Measurements from ENCODE around the gene UGDH.
"Not testable (repeated sequence)": the region's sequence is repeated elsewhere in the genome, so short reads cannot be mapped to it uniquely, and the experiment has no call there.

Gene UGDH

GRCh38 chr4:39490322-39490721, 36.9 kb downstream of the UGDH start:
- no peak for DNase-seq

DNA sequence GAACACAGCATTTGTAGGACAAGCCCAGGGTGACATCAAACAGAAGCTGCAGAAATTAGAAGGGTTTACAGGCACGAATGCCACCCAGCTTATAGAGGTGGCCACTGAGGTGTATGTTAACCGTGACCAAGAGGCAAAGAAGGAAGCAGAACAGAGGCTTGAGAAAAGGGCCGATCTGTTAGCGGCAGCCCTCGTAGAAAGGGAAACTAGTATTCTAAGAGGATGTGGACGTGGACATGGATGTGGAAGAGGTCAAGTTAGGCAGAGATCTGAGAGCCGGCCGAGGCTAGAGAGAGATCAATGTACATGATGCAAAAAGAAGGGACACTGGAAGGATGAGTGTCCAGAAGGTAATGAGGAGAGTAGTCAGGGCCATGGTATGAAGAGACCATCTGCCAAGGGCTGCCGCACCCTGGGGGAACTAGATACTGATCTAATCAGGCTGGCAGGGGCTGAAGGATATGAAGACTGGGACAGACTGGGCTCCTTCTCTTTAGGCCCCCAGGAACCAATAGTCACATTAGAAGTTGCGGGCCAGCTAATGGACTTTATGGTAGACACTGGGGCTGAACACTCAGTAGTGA, 40.9 kb downstream of the UGDH start:
- DNase-seq = no peak

DNA sequence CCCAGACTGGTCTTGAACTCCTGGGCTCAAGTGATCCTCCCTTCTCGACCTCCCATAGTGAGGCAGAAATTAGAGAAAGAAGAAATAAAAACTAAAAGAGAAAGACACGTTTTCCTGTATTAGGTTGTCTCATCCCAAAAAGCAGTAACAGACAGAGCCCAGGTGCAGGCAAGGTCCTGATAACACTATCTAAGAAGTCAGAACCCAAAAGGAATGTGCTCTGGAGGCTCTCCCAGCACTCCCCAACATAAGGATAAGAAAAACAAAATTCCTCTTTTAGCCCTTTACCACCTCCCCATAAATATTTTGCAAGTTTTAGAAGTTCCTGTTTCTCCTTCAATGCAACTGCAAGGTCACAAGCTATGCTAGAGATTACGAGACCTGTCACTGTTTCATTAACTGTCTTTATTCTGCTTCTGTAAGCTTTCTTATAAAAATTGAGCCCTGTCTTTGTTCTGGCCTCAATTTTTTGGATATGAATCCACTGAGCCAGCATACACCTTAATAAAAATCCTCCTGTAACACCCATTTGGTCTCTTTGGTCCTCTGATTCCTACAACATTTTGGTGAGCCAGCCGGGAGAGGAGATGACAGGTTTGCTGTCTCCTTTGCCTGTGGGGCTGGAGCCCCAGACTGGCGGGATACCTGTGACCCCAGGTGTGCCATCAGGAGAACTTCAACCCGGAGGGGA, 42.5 kb downstream of the UGDH start:
- no peak for DNase-seq

- DNase-seq = no peak
Measured at GRCh38 chr4:39480902-39481695, 46.1 kb downstream of the UGDH start.

DNA sequence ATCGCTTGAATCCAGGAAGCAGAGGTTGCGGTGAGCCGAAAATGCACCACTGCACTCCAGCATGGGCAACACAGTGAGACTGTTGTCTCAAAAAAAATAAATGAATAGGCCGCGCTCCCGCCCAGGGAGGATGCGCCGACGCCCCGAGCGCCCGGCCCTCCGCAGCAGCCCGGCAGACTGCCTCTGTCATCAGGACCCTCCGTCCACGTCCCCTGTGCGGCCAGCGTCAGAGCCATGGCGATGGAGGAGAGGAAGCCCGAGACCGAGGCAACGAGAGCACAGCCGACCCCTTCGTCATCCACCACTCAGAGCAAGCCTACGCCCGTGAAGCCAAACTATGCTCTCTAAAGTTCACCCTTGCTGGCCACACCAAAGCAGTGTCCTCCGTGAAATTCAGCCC, 47.0 kb downstream of the UGDH start:
- no peak for DNase-seq

DNA sequence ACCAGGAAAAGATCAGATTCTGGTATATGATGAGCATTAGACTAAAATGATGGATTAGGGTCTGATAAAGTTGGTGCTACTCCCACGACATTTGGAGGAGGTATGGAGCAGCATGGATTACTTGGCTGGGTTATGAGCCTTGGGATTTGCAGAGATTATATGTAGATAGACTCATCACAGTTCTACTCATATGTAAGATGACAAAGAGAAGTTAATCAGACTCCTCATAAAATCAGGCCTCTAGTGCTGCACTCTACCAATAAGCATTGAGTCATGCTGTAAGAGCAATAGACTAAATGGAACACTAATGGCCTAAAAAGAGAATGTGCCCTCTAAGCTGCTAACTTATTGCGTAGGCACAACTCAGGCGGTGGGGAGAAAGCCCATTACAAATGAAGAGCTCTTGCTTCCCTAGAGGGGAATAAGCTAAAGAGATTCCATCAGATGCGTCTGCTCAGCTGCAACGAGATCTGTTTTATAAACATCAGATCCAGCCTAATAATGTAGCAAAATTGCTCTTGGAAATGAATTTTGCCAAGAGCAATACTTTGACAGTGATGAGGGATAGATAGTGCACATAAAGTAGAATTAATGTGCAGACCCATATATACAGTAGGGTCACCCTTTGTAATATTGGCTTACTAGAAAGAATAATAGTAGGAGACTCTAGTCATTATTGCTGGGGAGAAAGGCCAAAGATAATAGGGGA, 50.9 kb downstream of the UGDH start:
- no peak for DNase-seq

DNA sequence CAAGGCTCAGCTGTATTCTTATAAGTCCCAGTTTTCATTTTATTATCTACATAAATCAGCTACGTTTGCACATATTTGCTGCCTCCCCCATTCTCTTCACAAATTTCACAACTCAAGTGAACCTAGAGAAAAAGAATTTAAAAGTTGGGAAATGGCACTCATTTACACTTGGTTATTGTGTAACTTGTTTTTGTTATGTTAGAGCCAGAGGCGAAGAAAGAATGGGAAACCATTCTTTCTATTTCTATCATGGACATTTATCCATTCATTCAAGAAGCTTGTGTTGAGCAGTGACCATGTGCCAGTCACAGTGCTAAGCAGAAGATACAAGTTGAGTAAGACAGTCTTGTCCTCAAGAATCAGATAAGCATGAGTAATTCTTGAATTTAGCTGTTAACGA, 54.8 kb downstream of the UGDH start:
- no peak for DNase-seq

DNA sequence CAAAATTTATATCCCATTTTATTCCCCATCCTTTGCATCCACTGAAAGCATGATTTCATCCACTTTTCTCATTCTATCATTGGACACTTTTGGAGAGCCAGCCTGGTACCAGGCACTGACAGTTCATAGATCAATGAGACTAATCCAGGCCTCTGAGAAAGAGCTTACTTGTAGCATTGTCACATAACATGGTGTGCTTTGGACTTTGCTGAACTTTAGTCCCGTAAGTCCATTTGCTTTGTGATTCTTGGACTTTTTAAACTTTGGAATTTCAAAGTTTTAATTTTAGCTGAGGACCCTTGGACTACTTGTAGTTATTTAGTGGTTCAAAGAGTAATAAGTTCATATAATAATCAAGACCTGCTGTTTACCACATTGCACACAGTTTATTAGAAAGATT, 56.8 kb downstream of the UGDH start:
- DNase-seq = no peak

GRCh38 chr4:39469429-39470077, 57.7 kb downstream of the UGDH start:
- DNase-seq = peak; percentile 26 to 71

DNA sequence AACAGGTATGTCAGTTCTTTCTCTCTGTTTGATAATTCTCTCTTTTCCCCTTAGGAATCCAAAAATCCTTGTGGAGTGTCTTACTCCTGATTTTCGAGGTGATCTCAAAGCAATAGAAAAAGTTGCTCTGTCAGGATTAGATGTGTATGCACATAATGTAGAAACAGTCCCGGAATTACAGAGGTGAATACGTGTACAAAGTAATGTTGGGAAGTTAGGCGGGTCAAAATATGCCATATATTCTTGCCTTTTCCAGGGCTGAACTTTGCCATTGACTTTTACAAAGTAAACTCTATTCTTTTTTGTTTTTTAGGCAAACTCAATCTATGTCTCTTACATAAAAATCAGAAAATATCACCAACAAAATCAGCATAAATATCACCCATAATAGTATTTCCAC, 59.8 kb downstream of the UGDH start:
- DNase-seq = no peak

DNA sequence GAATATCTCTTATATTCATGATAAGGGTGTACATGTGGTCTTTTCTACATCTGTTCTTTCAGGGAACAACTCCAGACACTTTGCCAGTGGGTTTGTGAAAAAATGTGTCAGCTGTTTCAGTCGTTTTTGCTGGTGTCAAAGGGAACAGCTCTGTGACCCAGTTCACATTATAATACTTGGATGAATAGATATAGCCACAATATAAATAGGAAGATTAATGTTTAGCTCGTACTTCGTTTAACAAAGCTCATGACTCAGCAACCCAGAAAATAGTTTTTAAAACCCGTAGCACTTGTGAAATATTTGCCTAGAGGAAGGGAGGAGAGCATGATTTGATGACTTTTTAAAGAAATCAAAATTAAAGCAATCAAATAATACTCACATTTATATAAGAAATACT, 60.5 kb downstream of the UGDH start:
- no peak for DNase-seq

- no peak for DNase-seq
Measured at GRCh38 chr4:39464886-39465501, 62.2 kb downstream of the UGDH start.

DNA sequence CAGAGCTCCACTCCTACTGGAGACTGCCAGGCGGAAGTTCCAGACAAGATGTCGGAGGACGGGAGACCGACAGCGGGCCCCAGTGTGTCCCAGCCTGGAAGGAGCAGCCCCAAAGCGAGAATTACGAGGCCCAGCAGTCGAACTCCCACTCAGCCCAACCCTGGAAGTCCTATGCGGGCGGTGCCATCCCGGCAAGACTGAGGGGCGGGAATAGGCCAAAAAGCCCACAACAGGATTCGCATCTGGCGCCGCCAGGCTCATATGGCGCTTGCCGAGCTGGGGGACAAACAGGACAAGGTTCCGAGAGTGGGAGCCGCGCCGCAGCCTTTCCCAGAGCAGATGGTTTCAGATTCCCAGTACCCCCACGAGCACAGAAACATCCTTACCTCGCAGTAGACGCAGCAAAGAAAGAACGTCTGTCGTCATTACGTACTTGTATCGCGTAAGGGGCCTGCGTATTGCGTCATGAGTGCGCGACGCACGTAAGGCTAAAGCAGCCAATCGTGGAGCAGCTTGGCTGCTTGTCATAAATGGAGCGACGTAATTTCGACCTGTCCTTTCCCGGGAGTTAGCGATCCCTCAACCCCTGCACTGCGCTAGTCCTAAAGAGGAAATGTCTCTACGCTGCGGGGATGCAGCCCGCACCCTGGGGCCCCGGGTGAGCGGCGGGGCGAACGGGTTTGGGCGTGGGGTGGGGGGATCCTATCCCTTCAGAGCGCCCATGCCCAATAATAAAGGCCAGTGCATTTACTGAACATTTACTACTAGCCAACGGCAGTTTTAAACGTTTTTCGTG, 68.5 kb downstream of the UGDH start, which contains the start of the genes LIAS and RPL9:
LIAS (plus strand) TSS at position 552 of the 796 bp plus-strand sequence; CDS start at position 614, 62 bp downstream.
RPL9 (minus strand) TSS at position 418 of the 796 bp plus-strand sequence. CDS start 483 bp downstream, outside the sequence.
- peak; percentile 96 to 97 for DNase-seq

DNA sequence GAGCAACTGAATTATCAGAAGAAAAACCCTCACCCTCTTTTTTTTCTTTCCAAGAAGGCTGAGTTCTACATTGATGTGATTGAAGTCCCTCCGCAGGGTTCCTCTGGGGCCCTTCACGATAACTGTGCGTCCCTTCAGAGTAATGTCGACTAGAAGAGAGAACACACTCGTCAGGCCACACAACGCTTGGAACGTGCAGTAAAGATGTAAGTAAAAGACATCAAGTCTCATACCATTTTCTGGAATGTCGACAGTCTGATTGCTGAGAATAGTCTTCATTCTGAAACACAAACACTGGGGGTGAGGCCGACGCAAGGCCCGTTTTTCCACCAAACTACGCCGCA, 69.1 kb downstream of the UGDH start:
- DNase-seq = not testable (repeated sequence)

DNA sequence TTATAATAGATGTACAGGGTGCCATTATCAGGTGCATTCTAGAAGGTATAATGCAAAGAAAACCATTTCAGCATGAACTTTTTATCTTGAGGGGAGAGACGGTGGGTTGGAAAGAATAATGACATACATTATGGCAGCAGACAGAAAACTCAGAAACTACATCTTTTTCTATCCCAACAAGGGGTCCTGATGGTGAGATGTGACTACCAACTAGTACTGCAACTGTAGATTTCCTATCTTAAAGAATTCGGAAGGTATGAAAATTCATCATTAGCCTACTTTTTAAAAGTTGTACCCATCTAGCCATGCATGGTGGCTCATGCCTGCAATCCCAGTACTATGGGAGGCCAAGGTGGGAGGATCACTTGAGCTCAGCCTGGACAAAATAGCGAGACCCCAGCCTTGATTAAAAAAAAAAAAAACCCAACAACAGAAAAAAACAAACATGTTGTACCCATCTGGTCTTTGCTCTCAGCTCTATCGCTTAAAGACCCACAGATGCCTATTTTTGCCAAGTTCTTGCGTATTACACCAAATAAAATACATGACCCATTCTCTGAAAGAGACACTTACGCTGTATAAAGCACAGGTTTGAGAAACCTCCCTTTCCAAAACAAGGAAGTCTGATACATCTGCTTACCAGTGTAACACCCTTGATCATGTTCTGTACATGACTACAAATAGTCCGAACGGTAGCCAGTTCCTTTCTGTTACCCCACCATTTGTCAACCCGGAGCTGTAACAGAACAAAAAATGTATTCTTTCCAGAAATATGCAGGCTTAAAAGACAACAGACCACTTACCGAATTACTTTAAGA, 70.1 kb downstream of the UGDH start:
- no peak for DNase-seq

GRCh38 chr4:39455486-39455885, 71.8 kb downstream of the UGDH start:
- DNase-seq = no peak

DNA sequence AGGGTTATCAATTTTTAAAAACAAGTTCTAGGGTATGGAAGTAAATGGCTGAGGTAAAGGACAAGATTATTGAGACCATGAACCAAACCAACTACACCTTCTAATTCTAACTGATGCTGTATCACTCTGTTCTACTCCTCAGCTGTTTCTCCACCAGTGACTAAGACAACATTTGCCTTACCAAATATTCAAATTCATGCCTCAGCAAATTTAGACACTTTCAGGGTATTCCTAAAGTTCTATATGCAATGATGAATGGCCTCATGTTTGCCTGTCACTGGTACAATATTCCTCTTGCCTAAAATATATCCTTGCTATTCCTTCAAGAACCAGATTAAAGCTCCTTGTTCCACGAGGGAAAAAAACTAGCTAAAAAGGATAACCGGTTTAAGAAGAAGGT, 73.5 kb downstream of the UGDH start:
- no peak for DNase-seq

GRCh38 chr4:39452860-39453587, 74.2 kb downstream of the UGDH start:
- DNase-seq = no peak

- no peak for DNase-seq
Measured at GRCh38 chr4:39452153-39452859, 74.9 kb downstream of the UGDH start.

Data from CD4-positive, alpha-beta T cell treated with Interleukin-4 for 1 hour (primary cell).